Right forelimb (tissue), 1 donor: Measurements from ENCODE around the gene CASK.

Source experiments
- DNase-seq: peaks from one replicate; pipeline ENCODE4 v3.0.0-alpha.2; 2018

The CASK gene

DNA sequence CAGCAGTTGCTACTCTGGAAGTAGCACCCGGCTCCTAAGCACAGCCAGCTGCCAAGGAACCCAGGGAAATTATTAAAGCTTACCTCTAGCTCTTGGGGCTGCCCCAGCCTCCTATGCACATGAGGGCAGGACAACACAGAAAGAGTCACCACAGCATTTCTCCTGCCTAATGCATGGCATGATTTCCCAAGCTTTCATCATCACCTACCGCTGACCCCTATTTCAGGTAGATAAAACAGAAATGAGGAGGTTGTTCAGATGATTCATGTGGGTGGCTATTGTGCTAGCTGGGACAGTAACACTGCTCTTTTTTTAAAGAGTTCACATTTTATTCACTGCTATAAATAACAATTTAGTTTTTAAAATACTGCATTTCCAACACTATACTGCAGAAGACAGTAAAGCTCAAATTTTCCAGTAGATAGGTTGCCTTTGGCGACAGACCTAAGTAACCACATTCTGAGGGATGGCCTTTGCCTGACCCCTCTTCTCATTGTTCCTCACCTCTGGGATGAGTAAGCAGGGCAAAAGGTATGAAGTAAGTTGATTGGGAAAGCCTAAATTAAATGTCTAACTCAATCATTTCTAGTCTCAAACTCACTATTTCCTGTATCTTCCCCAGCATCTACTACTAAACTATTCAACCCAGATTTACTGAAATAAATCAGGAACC, 16.7 kb downstream of the CASK start:
- no peak for DNase-seq

DNA sequence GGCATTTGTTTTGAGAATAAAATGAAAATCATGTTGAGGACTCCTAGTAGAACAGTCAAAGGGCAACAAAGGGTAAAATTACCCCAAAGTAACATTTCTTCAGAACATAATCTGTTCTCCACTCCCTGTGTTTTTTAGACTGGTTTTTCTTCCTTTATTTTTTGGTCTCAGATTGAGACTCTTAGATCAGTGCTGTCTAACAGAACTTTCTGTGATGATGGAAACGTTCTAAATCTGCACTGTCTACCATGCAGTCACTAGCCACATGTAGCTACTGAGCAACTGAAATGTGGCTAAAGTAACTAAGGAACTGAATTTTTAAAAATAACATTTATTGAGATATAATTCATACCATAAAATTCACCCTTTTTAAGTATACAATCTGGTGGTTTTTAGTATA, 19.8 kb downstream of the CASK start:
- DNase-seq, result no peak

DNA sequence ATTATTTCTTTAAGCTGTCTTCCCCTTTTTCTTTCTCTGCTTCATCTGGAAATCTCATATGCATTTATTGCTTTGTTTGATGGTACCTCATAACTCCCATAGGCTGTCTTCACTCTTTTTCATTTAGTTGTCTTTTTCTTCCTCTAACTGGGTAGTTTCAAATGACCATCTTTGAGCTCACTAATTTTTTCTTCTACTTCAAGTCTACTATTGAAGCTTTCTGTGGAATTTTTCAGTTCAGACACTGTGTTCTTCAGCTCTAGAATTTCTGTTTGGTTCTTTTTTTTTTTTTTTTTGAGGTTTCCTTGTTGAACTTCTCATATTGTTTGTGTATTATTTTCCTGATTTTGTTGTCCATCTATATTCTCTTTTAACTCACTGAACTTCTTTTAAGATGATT, 23.0 kb downstream of the CASK start:
- no peak for DNase-seq

DNA sequence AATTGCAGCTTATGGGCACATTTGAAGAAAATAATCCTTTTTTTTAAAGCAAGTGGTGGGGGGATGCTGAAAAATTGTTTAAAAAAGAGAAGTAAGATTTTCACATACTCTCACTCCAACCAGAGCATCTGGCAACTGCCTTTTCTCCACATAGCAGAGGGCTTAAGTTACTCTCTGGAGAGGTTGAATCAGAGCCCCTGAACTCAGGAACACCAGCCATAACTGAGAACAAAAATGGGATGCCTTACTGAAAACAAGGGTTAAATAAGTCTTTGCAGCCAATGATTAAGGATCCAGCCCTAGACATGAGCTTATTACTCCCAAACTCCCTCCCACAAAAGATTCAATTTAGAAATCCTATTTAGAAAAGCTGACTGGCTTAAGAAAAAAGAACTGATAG, 27.5 kb downstream of the CASK start:
- no peak for DNase-seq

DNA sequence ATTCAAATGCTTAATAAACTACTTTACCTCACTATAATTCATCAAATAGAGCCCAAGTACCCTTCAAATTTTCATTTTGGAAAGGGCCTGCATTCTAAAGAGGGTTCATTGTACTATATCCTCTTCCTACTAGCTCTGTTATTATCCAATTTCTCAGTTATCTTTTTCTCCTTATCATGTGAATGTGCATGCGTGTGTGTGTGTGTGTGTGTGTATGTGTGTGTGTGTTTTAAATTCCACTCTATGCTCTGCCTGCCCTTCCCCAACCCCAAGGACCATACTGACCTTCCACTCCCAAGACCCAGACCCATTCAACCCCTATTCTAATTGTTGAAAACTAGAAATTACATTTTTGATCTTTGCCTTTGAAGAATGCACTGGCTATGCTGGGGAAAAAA, 33.3 kb downstream of the CASK start:
- DNase-seq, result no peak

DNA sequence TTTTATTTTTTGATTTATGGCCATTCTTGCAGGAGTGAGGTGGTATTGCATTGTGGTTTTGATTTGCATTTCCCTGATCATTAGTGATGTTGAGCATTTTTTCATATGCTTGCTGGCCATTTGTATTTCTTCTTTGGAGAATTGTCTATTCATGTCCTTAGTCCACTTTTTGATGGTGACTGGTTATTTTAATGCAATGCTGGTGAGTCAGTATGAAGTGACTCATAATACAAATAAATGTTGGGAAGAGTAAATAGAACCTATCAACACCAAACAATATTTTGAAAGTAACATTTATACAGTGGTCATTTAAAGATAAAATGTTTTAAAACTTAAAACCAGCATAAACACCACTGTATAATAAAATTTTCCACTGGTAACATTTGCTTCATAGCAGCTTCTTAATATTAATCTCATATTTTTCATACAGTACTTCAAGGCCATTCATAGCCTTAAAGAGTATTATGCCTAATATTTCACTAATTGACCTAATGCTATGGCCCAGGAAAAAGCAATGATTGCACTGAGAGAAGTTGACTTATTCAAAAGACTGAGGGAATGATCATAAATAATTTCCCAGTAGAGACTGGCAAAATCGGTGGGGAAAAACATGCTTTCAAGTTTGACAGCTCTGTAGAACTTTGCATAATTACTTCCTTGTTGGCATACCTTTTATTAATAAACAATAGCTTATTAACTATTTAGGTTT, 33.9 kb downstream of the CASK start:
- DNase-seq, result no peak

DNA sequence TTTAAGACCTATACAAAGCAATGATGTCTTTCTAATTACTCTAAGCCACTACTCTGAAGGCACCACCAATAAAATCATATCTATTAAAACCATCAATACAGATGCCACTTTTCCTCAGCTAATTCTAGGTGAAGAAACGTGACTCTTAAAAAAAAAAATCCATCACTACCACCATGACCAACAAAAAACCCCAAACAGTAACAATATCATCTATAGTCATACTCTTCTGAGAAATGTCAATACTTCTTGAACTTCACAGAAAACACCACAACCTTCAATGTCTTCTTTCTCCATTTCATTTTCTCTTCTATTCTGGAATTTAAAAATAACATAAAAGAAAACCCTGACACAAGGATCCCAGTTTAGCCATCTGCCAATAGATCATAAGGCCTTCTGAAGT, 35.7 kb downstream of the CASK start:
- no peak for DNase-seq

DNA sequence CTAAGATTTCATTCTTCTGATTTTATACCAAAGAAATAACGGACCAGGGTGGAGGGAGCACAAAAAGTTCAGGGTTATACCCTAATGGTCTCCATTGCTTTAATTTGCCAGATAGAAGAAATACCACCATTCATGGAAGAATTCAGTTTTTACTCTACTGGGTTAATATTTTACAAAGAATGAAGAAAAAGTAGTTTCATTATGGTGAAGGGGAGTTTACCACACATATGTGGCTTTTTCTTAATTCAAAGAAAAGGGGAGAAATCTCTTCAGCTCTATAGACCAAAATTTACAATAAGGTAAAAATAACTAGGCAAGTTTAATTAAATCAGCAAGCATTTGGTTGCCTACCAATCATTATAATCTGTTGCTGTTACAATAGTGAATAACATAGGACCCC, 37.6 kb downstream of the CASK start:
- DNase-seq, result no peak

DNA sequence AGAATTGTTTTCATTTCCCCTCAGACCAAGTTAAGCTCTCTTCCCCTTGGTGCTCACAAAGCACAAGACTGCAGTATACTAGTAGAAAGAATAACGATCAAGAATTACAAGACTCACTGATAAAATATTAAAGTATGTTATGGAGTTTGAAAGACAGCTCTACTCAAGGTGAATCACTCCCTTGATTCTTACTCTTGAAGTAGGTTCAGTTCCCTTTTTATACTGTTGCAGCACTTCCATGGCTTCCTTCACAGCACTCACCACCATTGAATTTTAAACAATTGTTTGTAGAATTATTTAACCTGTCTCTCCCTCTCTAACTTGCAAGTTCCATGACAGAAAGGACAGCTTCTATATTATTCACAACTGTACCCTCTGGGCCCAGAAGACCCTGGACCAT, 42.2 kb downstream of the CASK start:
- no peak for DNase-seq

DNA sequence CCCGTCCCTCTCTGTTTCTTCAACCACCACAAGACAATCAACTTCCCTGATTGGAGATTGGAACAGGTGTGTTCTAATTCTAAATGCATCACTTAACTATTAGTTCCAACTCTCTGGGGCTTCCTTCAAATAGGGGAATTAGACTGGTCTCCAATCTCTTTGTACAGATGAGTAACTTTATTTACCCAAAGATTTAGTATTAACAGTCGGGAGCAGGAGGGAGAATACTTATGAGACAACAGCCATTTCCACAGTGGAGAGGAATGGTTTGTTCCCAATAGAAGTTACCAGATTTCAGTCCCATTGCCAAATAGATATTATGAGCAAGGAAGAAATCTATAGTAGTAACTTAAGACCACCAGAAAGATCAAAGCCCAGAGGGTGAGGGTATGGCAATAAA, 46.2 kb downstream of the CASK start:
- DNase-seq, result no peak

DNA sequence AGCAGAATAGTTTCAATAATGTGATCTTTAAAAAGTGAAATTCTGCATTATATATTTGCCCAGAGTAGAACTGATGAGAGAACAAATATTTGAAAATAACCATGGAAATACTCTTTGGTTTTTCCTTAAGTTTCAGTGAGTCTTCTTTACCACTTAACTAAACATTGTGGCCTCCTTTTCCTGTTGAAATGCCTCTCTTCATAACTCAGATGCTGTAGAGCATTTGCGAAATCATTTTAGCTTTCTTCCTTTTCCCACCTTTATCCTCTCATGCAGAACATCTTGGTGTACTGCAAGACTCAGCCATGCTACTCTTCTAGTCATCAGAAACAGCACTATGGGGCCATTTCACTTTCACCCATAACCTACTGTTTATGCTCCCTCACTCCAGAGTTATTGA, 48.2 kb downstream of the CASK start:
- no peak for DNase-seq

DNA sequence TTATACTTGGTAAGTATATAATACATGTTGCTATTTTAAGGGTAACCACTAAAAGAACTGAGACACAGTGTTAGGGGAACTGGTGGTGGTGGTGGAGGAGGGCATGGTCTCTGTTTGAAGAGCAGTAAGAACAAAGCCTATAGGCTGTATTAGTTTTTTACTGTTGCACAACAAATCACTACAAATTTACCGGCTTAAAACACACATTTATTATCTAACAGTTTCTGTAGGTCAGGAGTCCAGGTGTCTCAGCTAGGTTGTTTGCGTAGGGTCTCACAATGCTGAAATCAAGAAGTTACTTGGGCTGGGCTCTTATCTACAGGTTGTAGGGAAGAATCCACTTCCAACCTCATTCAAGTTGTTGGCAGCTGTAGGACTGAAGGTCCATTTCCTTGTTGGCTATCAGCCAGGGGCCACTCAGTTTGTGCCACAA, 52.6 kb downstream of the CASK start:
- DNase-seq, result no peak

DNA sequence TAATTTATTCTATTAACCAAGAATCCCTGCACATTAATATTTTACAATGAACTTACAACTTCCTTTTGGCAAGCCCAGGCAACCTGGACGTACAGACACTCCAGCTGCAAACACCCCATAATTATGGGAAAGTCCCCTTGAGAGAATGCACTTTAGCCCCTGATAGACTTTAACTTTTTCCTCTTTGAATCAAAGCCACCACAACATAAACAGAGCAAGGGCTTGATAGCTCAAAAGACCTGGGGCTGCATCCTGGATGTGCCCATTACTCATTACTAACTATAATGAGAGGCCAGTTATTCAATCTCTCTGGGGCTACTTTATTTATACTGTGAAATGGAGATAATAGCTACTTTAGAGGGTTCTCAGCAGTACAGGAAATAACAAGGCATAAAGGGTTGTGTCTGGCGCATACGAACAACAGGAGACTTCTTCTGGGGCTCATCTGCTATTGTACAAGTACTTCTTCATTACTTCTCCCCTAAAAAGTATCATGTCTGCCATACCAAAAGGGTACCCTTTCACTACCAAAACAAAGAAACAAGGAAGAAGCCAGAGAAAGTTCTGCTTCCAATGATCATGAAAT, 54.9 kb downstream of the CASK start:
- DNase-seq, result no peak

DNA sequence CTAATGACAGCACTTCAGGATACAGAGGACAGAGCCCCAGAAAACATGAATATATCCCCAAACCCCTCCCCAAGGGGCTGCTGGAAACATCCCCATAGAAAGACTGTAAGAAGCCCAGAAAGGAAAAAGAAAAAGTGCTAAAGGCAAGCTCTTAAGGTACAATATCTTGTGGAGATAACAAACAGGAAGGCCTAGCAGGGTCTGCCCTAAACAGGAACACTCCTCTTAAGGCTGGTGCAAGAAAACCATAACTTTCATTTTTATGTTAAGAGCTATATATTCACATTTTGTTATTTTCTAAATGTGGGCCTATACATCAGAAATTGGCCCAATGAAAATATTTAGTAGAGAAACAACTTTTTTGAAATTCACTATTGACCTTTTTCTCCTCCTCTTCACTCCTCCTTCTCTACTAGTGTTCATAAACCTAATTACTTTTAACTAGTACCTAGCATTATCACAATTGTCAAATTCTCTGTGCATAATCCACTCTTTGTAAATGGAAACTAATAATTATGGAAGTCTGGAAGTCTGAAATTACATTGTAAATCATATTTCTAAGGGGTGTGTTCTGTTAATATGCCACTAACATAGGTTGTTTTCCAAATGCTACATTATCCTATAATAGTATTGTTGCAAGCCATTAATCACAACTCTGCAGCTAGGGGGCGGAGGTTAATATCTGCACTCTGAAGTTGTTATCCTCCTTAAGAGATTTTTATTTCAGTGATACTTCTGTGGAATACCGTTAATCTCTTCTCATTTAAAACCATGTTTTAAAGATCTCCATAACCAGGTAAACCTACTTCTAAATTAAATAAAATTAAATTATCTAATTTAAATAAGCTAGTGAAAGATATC, 59.8 kb downstream of the CASK start:
- DNase-seq, result no peak

DNA sequence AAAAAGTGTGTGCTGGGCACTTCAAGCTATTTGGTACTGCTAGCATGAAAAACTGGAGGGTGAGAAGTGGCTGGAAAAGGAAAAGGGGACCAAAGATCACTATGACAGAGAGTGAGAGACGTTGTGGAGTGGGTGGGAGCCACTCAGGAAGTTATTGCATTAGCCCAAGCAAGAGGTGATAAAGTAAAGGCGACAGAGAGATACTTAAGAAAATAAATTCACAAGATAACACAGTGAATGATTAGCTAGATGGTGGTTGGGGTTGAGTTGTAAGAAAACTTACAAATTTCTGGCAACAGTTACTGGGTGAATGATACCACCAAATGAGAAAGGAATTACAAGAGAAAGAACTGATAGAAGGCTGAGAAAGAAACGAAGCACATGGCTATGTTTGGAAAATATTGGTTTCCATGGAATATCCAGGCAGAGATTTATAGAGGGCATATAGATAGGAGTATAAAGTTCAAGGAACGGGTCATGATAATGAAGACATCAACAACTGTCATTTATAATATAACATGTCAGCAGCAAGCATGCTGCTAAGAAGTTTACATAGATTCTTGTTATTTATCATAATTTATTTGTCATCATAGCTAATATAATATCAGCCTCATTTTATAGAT, 60.7 kb downstream of the CASK start:
- DNase-seq, result no peak

DNA sequence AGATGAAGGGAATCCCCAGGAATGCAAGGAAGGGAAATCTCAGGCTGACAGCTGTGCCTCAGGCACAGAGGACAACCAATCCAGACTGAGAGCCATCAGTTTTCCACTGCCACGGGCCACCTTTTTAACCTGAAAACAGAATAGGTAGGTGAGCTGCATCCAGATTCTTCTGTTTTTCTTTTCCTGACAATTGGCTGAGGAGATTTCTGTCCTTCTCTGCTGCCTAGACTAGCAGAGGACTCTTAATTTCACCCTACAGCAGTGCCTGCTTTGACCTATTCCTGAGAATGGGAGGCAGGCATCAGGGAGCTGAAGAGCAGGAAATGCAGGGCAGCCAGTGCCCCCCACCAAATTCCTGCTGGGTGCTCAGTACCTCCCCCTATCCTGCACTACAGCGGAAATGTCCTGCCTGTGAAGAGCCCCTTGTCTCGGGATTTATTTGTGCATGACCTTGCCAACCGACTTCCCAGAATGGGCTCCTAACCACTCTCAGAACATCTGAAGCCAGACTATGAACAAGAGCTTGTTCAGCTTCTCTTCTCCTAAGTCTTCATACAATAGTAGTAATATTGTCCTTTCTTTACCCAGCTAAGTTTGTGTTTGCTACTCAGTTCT, 65.1 kb downstream of the CASK start:
- DNase-seq, result no peak

DNA sequence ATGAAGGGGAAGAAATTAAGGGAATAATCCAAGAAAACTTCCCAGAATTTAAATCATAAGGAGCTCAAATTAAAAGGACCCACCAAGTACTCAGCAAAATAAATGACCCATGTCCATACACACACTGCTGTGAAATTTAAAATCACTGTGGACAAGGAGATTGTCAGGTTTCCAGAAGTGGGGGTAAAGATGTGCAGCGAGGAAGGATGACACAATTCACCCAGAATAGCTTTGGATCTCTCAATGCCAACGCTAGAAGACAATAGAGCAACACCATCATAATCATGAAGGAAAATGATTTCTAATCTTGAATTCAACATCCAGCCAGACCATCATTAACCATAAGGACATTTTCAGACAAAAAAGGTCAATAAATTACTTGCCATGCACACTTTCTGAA, 65.7 kb downstream of the CASK start:
- DNase-seq, result no peak

DNA sequence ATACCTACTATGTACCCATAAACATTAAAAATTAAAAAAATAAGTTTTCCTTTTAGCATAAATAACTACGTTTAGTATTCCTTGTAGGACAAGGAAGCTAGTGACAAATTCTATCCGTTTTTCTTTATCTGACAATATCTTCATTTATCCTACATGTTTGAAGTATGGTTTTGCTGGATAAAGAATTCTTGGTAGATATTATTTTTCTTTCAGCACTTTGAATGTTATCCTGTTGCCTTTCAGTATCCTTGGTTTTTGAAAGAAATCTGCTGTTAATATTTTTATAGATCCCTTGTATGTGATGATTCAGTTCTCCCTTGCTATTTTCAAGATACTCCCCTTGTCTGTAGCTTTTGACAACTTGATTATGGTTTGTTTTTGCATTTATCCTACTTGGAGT, 76.6 kb downstream of the CASK start:
- DNase-seq, result no peak

DNA sequence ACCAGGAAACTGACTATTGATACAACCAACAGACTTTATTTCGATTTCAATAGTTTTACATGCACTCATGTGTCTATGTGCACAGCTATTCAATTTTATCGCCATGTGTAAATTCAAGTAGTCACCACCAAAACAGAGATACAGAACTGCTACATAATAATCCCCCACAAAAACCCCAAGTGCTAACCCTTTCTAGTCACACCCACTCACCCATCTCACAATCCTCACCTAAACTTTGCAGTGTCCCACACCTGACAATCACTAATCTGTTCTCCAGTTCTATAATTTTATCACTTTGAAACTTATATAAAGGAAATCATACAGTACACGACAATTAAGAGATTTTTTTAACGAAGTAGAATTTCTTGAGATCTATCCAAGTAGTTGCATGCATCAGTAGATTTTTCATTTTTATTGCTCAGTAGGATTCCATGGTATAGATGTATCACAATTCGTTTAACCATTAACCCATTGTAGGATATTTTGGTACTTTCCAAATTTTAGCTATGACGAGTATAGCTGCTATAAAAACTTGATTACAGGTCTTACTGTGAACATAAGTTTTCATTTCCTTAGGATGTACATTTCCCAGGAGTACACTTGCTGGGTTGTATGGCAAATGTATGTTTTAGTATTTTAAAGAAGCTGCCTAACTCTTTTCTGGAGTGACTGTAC, 85.9 kb downstream of the CASK start:
- no peak for DNase-seq

DNA sequence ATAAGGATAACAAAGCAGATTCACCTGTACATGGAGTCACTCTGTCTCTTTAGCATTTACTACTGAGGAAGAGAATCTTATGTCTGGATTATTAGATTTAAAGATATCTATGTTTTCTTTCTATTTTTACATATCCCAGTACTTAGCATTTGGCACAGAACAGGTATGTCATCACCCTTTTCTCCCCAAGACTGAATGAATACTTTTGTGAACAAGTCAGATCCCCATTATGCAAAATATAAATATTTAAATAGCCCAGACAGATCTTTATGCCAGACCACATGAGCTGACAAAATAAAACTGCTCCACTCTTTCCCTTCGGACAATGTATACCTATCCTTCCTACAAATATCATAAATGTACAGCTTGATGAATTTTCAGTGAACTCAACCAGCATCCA, 94.5 kb downstream of the CASK start:
- DNase-seq, result no peak

DNA sequence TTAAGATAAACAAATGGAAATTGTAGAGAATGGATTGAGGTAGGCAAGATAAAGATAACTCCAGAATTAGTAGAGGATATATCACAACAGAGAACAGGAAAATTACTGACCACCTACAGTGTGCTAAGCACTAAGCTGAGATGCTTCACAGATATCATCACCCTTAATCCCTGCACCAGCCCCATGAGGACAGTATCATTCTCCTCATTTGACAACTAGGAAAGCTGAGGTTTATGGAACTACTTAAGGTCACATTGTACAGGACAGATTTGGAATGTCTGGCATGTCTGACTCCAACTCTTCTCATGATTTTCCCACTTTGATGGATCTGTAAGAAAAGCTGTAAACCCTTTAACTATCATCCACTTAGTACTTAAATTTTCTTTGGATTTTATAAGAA, 95.5 kb downstream of the CASK start:
- no peak for DNase-seq

DNA sequence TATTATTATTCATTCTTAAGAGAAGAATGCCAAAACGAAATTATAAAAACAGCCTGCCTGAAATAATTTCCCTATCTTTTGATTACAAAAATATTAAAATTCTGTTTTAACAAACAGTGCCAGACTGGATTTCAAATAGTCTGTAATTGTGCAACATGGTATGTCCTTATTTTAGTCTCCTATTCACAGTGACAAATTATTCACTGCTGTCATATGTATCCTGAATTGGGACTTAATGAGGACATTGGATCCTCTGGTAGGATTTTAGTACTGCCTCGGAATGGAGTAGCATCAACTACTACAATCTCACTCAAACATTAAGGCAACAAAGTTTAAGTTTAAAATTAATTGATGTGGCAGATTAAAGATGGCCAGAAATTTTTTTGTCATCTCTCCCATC, 97.6 kb downstream of the CASK start:
- no peak for DNase-seq
